ENCODE measurements around the gene MPP7. TPM values are rescaled to one million over a fixed set of nuclear protein-coding genes. Genes with fewer than 3 reads are reported as not detected.

The MPP7 gene
- total RNA-seq, 1 experiment from 2014 or later, result 0.55 TPM

GRCh38 chr10:28298951-28299350 is 3.9 kb downstream of the MPP7 start:
- Histone ChIP-seq H2AFZ (no peak overlapping the region), H3K4me2 (no peak overlapping the region), H4K20me1 (ENCODE audit: insufficient read depth) (no peaks in the 10 kb centered on the region), H3K36me3 (ENCODE audit: low read depth) (no peaks in the 10 kb centered on the region), H3K4me3 (no peak overlapping the region), H3K9me2 (ENCODE audit: insufficient read depth) (no peaks in the 10 kb centered on the region), H3K27ac (no peak overlapping the region), H3K9me3 (ENCODE audit: insufficient read depth, low read depth) (no peaks in the 10 kb centered on the region), H3F3A (ENCODE audit: insufficient read depth, low read depth) (no peaks in the 10 kb centered on the region), H3K79me2 (ENCODE audit: low read depth) (no peaks in the 10 kb centered on the region), H3K4me1 (replicated peaks; ENCODE audit: insufficient read depth) (no peaks in the 10 kb centered on the region), H3K27me3 (ENCODE audit: insufficient read depth, low read depth) (peaks cover 50% of the 10 kb centered on the region)
- intact Hi-C loops (cut with micrococcal nuclease; ENCODE audit: unreplicated experiment), result no loop called here
- BruUV-seq (replicated peaks), result no TSS peak
- TF ChIP-seq, protein P1, sequence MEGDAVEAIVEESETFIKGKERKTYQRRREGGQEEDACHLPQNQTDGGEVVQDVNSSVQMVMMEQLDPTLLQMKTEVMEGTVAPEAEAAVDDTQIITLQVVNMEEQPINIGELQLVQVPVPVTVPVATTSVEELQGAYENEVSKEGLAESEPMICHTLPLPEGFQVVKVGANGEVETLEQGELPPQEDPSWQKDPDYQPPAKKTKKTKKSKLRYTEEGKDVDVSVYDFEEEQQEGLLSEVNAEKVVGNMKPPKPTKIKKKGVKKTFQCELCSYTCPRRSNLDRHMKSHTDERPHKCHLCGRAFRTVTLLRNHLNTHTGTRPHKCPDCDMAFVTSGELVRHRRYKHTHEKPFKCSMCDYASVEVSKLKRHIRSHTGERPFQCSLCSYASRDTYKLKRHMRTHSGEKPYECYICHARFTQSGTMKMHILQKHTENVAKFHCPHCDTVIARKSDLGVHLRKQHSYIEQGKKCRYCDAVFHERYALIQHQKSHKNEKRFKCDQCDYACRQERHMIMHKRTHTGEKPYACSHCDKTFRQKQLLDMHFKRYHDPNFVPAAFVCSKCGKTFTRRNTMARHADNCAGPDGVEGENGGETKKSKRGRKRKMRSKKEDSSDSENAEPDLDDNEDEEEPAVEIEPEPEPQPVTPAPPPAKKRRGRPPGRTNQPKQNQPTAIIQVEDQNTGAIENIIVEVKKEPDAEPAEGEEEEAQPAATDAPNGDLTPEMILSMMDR (conservative IDR thresholded peaks at IDR 0.05), result no peak
- TF ChIP-seq EZH2 (IDR thresholded peaks at IDR 0.05; ENCODE audit: low read depth), result no peak
- ChIA-PET CTCF (no interaction called here), POLR2A (ENCODE audit: unreplicated experiment) (no interaction called here)
- DNase-seq, result no peak

- no peak for DNase-seq
- H3K9me2 ChIP-seq (ENCODE audit: insufficient read depth), result no peaks in the 10 kb centered on the region
- no peak overlapping the region for H3K4me3 ChIP-seq
- no peak overlapping the region for H2AFZ ChIP-seq
- no peak overlapping the region for H3K27ac ChIP-seq
- no peak for TF ChIP-seq EZH2 (IDR thresholded peaks at IDR 0.05; ENCODE audit: low read depth)
- TF ChIP-seq, protein P1 (conservative IDR thresholded peaks at IDR 0.05), result no peak
- intact Hi-C loops (cut with micrococcal nuclease; ENCODE audit: unreplicated experiment), result no loop called here
- H3K27me3 ChIP-seq (ENCODE audit: insufficient read depth, low read depth), result peaks cover 40% of the 10 kb centered on the region
- CTCF ChIA-PET, result no interaction called here
- H3K36me3 ChIP-seq (ENCODE audit: low read depth), result no peaks in the 10 kb centered on the region
- no peaks in the 10 kb centered on the region for H3F3A ChIP-seq (ENCODE audit: insufficient read depth, low read depth)
- H3K79me2 ChIP-seq (ENCODE audit: low read depth), result no peaks in the 10 kb centered on the region
- no peaks in the 10 kb centered on the region for H3K9me3 ChIP-seq (ENCODE audit: insufficient read depth, low read depth)
- no peaks in the 10 kb centered on the region for H3K4me1 ChIP-seq (replicated peaks; ENCODE audit: insufficient read depth)
- POLR2A ChIA-PET (ENCODE audit: unreplicated experiment), result no interaction called here
- H4K20me1 ChIP-seq (ENCODE audit: insufficient read depth), result no peaks in the 10 kb centered on the region
- no TSS peak for BruUV-seq (replicated peaks)
- no peak overlapping the region for H3K4me2 ChIP-seq
Observed at GRCh38 chr10:28296023-28296422, 6.8 kb downstream of the MPP7 start.

- no peaks in the 10 kb centered on the region for H3K9me3 ChIP-seq (ENCODE audit: insufficient read depth, low read depth)
- no peaks in the 10 kb centered on the region for H3F3A ChIP-seq (ENCODE audit: insufficient read depth, low read depth)
- no peak overlapping the region for H3K27ac ChIP-seq
- POLR2A ChIA-PET (ENCODE audit: unreplicated experiment), result no interaction called here
- no peak overlapping the region for H2AFZ ChIP-seq
- no peak overlapping the region for H3K4me3 ChIP-seq
- H3K27me3 ChIP-seq (ENCODE audit: insufficient read depth, low read depth), result peaks cover 40% of the 10 kb centered on the region
- no peaks in the 10 kb centered on the region for H3K4me1 ChIP-seq (replicated peaks; ENCODE audit: insufficient read depth)
- TF ChIP-seq, protein P1 (conservative IDR thresholded peaks at IDR 0.05), result no peak
- no peak for TF ChIP-seq EZH2 (IDR thresholded peaks at IDR 0.05; ENCODE audit: low read depth)
- no peak for DNase-seq
- BruUV-seq (replicated peaks), result no TSS peak
- no peaks in the 10 kb centered on the region for H3K9me2 ChIP-seq (ENCODE audit: insufficient read depth)
- H3K36me3 ChIP-seq (ENCODE audit: low read depth), result no peaks in the 10 kb centered on the region
- H3K4me2 ChIP-seq, result no peak overlapping the region
- no peaks in the 10 kb centered on the region for H4K20me1 ChIP-seq (ENCODE audit: insufficient read depth)
- intact Hi-C loops (cut with micrococcal nuclease; ENCODE audit: unreplicated experiment), result no loop called here
- CTCF ChIA-PET, result interaction anchor here (0.6 kb wide), 1 partner anchor 584 kb away, joined by 3 read pairs; no protein-coding TSS in a partner anchor
- H3K79me2 ChIP-seq (ENCODE audit: low read depth), result no peaks in the 10 kb centered on the region
Observed at GRCh38 chr10:28295336-28295735, 7.5 kb downstream of the MPP7 start.

All from PC-9 (cell line).